ENCODE measurements around the gene HDGF. TPM values are rescaled to one million over a fixed set of nuclear protein-coding genes. Genes with fewer than 3 reads are reported as not detected.
"Not testable (repeated sequence)": the region's sequence is repeated elsewhere in the genome, so short reads cannot be mapped to it uniquely, and the experiment has no call there.

Gene HDGF
- total RNA-seq, 2 experiments from 2014 or later: 303 to 315 TPM

- POLR2A ChIA-PET: interaction anchor here (1.0 kb wide), 1 partner anchor 87 kb away, joined by 3 read pairs; no protein-coding TSS in a partner anchor
- CTCF ChIA-PET: interaction anchor here (1.2 to 1.8 kb wide), 3 partner anchors 46 to 83 kb away, joined by 3 to 5 read pairs (median 3); partner anchors contain the start of gene CRABP2
Observed at GRCh38 chr1:156772222-156772621, 20.7 kb upstream of the HDGF start.

- POLR2A ChIA-PET: interaction anchor here (0.7 to 1.2 kb wide), 4 partner anchors 17 to 61 kb away, joined by 3 to 5 read pairs (median 4); partner anchors contain the start of gene HDGF
- CTCF ChIA-PET: interaction anchor here (0.9 to 3.2 kb wide), 2 partner anchors 35 to 42 kb away, joined by 3 to 17 read pairs; no protein-coding TSS in a partner anchor
Observed at GRCh38 chr1:156768610-156769295, 17.3 kb upstream of the HDGF start.

- ChIA-PET CTCF (interaction anchor here (0.9 to 3.2 kb wide), 6 partner anchors 16 to 63 kb away, joined by 3 to 17 read pairs (median 4); partner anchors contain the start of genes CRABP2, HDGF and MRPL24), POLR2A (interaction anchor here (0.5 to 1.9 kb wide), 7 partner anchors 16 to 164 kb away, joined by 3 to 15 read pairs (median 3); partner anchors contain the start of genes HDGF, METTL25B and MRPL24)
Observed at GRCh38 chr1:156767879-156768604, 16.6 kb upstream of the HDGF start.

GRCh38 chr1:156767101-156767878, 15.8 kb upstream of the HDGF start, which contains the start of gene PRCC:
TSS of gene PRCC (plus strand) at chr1:156767535. CDS start at chr1:156767772, 237 bp downstream.
- ChIA-PET CTCF (interaction anchor here (1.0 to 3.2 kb wide), 6 partner anchors 16 to 71 kb away, joined by 3 to 17 read pairs (median 4); partner anchors contain the start of genes CRABP2, HDGF and MRPL24), POLR2A (interaction anchor here (0.6 to 2.2 kb wide), 4 partner anchors 16 to 40 kb away, joined by 3 to 15 read pairs (median 8); partner anchors contain the start of genes HDGF, METTL25B and MRPL24)

- CTCF ChIA-PET: interaction anchor here (1.0 to 3.2 kb wide), 6 partner anchors 15 to 72 kb away, joined by 3 to 17 read pairs (median 4); partner anchors contain the start of genes CRABP2, HDGF and MRPL24
Observed at GRCh38 chr1:156766298-156767100, 15.0 kb upstream of the HDGF start.

GRCh38 chr1:156765666-156766065, 14.2 kb upstream of the HDGF start:
- CTCF ChIA-PET: interaction anchor here (1.3 to 2.3 kb wide), 2 partner anchors 14 to 73 kb away, joined by 3 to 11 read pairs; partner anchors contain the start of gene HDGF
- POLR2A ChIA-PET: interaction anchor here (0.7 to 2.2 kb wide), 2 partner anchors 14 to 33 kb away, joined by 3 to 14 read pairs; partner anchors contain the start of gene HDGF

More at GRCh38 chr1:156766298-156767100, 15.0 kb upstream of the HDGF start:
- POLR2A ChIA-PET: interaction anchor here (0.6 to 2.2 kb wide), 4 partner anchors 15 to 39 kb away, joined by 3 to 15 read pairs (median 8); partner anchors contain the start of genes HDGF, METTL25B and MRPL24

GRCh38 chr1:156765136-156765535, 13.7 kb upstream of the HDGF start:
- CTCF ChIA-PET: not testable (repeated sequence)

GRCh38 chr1:156760796-156761104, 9.3 kb upstream of the HDGF start:
- CTCF ChIA-PET: interaction anchor here (1.7 to 2.0 kb wide), 2 partner anchors 34 to 54 kb away, joined by 3 to 7 read pairs; no protein-coding TSS in a partner anchor
- POLR2A ChIA-PET: interaction anchor here (1.1 kb wide), 1 partner anchor 8 kb away, joined by 3 read pairs; no protein-coding TSS in a partner anchor

More at GRCh38 chr1:156765136-156765535, 13.7 kb upstream of the HDGF start:
- POLR2A ChIA-PET: interaction anchor here (0.7 kb wide), 1 partner anchor 33 kb away, joined by 3 read pairs; no protein-coding TSS in a partner anchor

GRCh38 chr1:156760092-156760795, 8.8 kb upstream of the HDGF start:
- CTCF ChIA-PET: interaction anchor here (1.7 to 2.0 kb wide), 2 partner anchors 34 to 54 kb away, joined by 3 to 7 read pairs; no protein-coding TSS in a partner anchor
- POLR2A ChIA-PET: interaction anchor here (1.1 kb wide), 1 partner anchor 8 kb away, joined by 3 read pairs; no protein-coding TSS in a partner anchor

GRCh38 chr1:156757572-156758253, 6.2 kb upstream of the HDGF start:
- CTCF ChIA-PET: interaction anchor here (0.7 to 1.7 kb wide), 4 partner anchors 10 to 156 kb away, joined by 3 to 12 read pairs (median 4); no protein-coding TSS in a partner anchor
- POLR2A ChIA-PET: not testable (repeated sequence)

- CTCF ChIA-PET: interaction anchor here (0.6 to 1.7 kb wide), 8 partner anchors 9 to 97 kb away, joined by 3 to 12 read pairs (median 4); partner anchors contain the start of genes ISG20L2 and METTL25B
- POLR2A ChIA-PET: no interaction called here
Observed at GRCh38 chr1:156756355-156756754, 4.9 kb upstream of the HDGF start.

- CTCF ChIA-PET: interaction anchor here (0.6 to 1.7 kb wide), 6 partner anchors 8 to 258 kb away, joined by 3 to 12 read pairs (median 5); partner anchors contain the start of genes ISG20L2 and METTL25B
- POLR2A ChIA-PET: interaction anchor here (0.5 kb wide), 1 partner anchor 16 kb away, joined by 6 read pairs; no protein-coding TSS in a partner anchor
Observed at GRCh38 chr1:156755527-156755950, 4.1 kb upstream of the HDGF start.

GRCh38 chr1:156754219-156754618, 2.7 kb upstream of the HDGF start:
- ChIA-PET CTCF (interaction anchor here (1.4 kb wide), 1 partner anchor 28 kb away, joined by 3 read pairs; no protein-coding TSS in a partner anchor), POLR2A (no interaction called here)

- CTCF ChIA-PET: interaction anchor here (1.3 to 3.9 kb wide), 4 partner anchors 12 to 25 kb away, joined by 4 to 42 read pairs (median 8); partner anchors contain the start of genes ISG20L2, METTL25B, MRPL24 and PRCC
- POLR2A ChIA-PET: interaction anchor here (0.6 to 3.3 kb wide), 5 partner anchors 8 to 21 kb away, joined by 3 to 25 read pairs (median 5); partner anchors contain the start of genes MRPL24 and PRCC
Observed at GRCh38 chr1:156752843-156753482, 1.5 kb upstream of the HDGF start.

Measured in activated CD8-positive, alpha-beta memory T cell treated with anti-CD3 and anti-CD28 coated beads for 36 hours (primary cell).